ENCODE measurements around the gene PAGR1.
A peak's percentile ranks its signal among the peaks of the same experiment; 100 is the strongest.
"Not testable (repeated sequence)": the region's sequence is repeated elsewhere in the genome, so short reads cannot be mapped to it uniquely, and the experiment has no call there.

Gene PAGR1

GRCh38 chr16:29784901-29785500 lies 31.0 kb upstream of the PAGR1 start:
- Mint-ChIP-seq H3K36me3 (ENCODE audit: low read depth) (no peaks in the 10 kb centered on the region), H3K4me3 (peak overlapping the region; percentile 42)

GRCh38 chr16:29787155-29787554 lies 28.8 kb upstream of the PAGR1 start:
- H3K36me3 Mint-ChIP-seq (ENCODE audit: low read depth); intact Hi-C loops (cut with micrococcal nuclease); H3K9me3 Mint-ChIP-seq; H3K4me3 Mint-ChIP-seq; H3K27ac Mint-ChIP-seq; H3K27me3 Mint-ChIP-seq: not testable (repeated sequence)
- H3K4me1 Mint-ChIP-seq (ENCODE audit: low read depth) = peaks cover 30% of the 10 kb centered on the region

More at GRCh38 chr16:29784901-29785500, 31.0 kb upstream of the PAGR1 start:
- H3K27me3 Mint-ChIP-seq = peaks cover 4% of the 10 kb centered on the region
- H3K27ac Mint-ChIP-seq = peak overlapping the region; percentile 42
- no peaks in the 10 kb centered on the region for H3K9me3 Mint-ChIP-seq
- peaks cover 31% of the 10 kb centered on the region for H3K4me1 Mint-ChIP-seq (ENCODE audit: low read depth)
- intact Hi-C loops (cut with micrococcal nuclease) = loop anchor here (5.0 kb wide), 1 partner anchor 38 kb away; the partner anchor contains the start of gene C16orf54

GRCh38 chr16:29789775-29790182 lies 26.2 kb upstream of the PAGR1 start:
- peak overlapping the region; percentile 81 for H3K4me3 Mint-ChIP-seq
- peaks cover 50% of the 10 kb centered on the region for H3K4me1 Mint-ChIP-seq (ENCODE audit: low read depth)
- peaks cover 10% of the 10 kb centered on the region for H3K36me3 Mint-ChIP-seq (ENCODE audit: low read depth)
- peak overlapping the region; percentile 77 for H3K27ac Mint-ChIP-seq
- intact Hi-C loops (cut with micrococcal nuclease) = loop anchor here (1.0 to 5.0 kb wide), 3 partner anchors 16 to 62 kb away; partner anchors contain the start of gene PAGR1
- H3K27me3 Mint-ChIP-seq = peaks cover 4% of the 10 kb centered on the region
- no peaks in the 10 kb centered on the region for H3K9me3 Mint-ChIP-seq

- intact Hi-C loops (cut with micrococcal nuclease) = loop anchor here (1.0 to 5.0 kb wide), 3 partner anchors 15 to 63 kb away; partner anchors contain the start of gene PAGR1
- H3K27ac Mint-ChIP-seq = peak within 1 kb of the TSS; percentile 77
- H3K36me3 Mint-ChIP-seq (ENCODE audit: low read depth) = peaks cover 10% of the 10 kb centered on the region
- H3K27me3 Mint-ChIP-seq = peaks cover 2% of the 10 kb centered on the region
- H3K9me3 Mint-ChIP-seq = no peaks in the 10 kb centered on the region
- peaks cover 49% of the 10 kb centered on the region for H3K4me1 Mint-ChIP-seq (ENCODE audit: low read depth)
- peak within 1 kb of the TSS; percentile 81 for H3K4me3 Mint-ChIP-seq
These were observed 25.6 kb upstream of the PAGR1 start, which contains the start of gene KIF22 for GRCh38 chr16:29790183-29790948. Gene KIF22 (plus strand): TSS chr16:29790751. CDS start chr16:29790760, 9 bp downstream.

GRCh38 chr16:29790949-29791844 lies 24.8 kb upstream of the PAGR1 start:
- intact Hi-C loops (cut with micrococcal nuclease) = loop anchor here (1.0 to 5.0 kb wide), 3 partner anchors 14 to 64 kb away; partner anchors contain the start of gene PAGR1
- peak overlapping the region; percentile 77 for H3K27ac Mint-ChIP-seq
- peaks cover 10% of the 10 kb centered on the region for H3K36me3 Mint-ChIP-seq (ENCODE audit: low read depth)
- H3K4me3 Mint-ChIP-seq = peak overlapping the region; percentile 81
- H3K9me3 Mint-ChIP-seq = no peaks in the 10 kb centered on the region
- H3K27me3 Mint-ChIP-seq = no peaks in the 10 kb centered on the region
- peaks cover 45% of the 10 kb centered on the region for H3K4me1 Mint-ChIP-seq (ENCODE audit: low read depth)

GRCh38 chr16:29791845-29792807 lies 23.8 kb upstream of the PAGR1 start:
- intact Hi-C loops (cut with micrococcal nuclease) = loop anchor here (2.0 to 5.0 kb wide), 2 partner anchors 25 to 65 kb away; partner anchors contain the start of gene PAGR1
- Mint-ChIP-seq H3K4me1 (ENCODE audit: low read depth) (peaks cover 45% of the 10 kb centered on the region), H3K27ac (no peak overlapping the region), H3K9me3 (no peaks in the 10 kb centered on the region), H3K27me3 (no peaks in the 10 kb centered on the region), H3K36me3 (ENCODE audit: low read depth) (peaks cover 17% of the 10 kb centered on the region), H3K4me3 (no peak overlapping the region)

- not testable (repeated sequence) for H3K4me3 Mint-ChIP-seq, H3K27me3 Mint-ChIP-seq, H3K9me3 Mint-ChIP-seq, H3K27ac Mint-ChIP-seq
- intact Hi-C loops (cut with micrococcal nuclease) = loop anchor here (5.0 kb wide), 1 partner anchor 66 kb away; no protein-coding TSS in a partner anchor
- Mint-ChIP-seq H3K36me3 (ENCODE audit: low read depth) (peaks cover 27% of the 10 kb centered on the region), H3K4me1 (ENCODE audit: low read depth) (peaks cover 45% of the 10 kb centered on the region)
These were observed 22.8 kb upstream of the PAGR1 start for GRCh38 chr16:29793153-29793552.

- intact Hi-C loops (cut with micrococcal nuclease) = loop anchor here (5.0 kb wide), 1 partner anchor 67 kb away; no protein-coding TSS in a partner anchor
- H3K9me3 Mint-ChIP-seq = no peaks in the 10 kb centered on the region
- H3K36me3 Mint-ChIP-seq (ENCODE audit: low read depth) = peaks cover 38% of the 10 kb centered on the region
- no peaks in the 10 kb centered on the region for H3K27me3 Mint-ChIP-seq
- H3K4me1 Mint-ChIP-seq (ENCODE audit: low read depth) = peaks cover 40% of the 10 kb centered on the region
- H3K27ac Mint-ChIP-seq = peak overlapping the region; percentile 40
- H3K4me3 Mint-ChIP-seq = no peak overlapping the region
These were observed 21.7 kb upstream of the PAGR1 start for GRCh38 chr16:29794231-29794710.

GRCh38 chr16:29802416-29802935 lies 13.5 kb upstream of the PAGR1 start:
- no peak overlapping the region for H3K27ac Mint-ChIP-seq
- peaks cover 32% of the 10 kb centered on the region for H3K4me1 Mint-ChIP-seq (ENCODE audit: low read depth)
- intact Hi-C loops (cut with micrococcal nuclease) = no loop called here
- H3K9me3 Mint-ChIP-seq = no peaks in the 10 kb centered on the region
- H3K27me3 Mint-ChIP-seq = no peaks in the 10 kb centered on the region
- H3K4me3 Mint-ChIP-seq = no peak overlapping the region
- peaks cover 75% of the 10 kb centered on the region for H3K36me3 Mint-ChIP-seq (ENCODE audit: low read depth)

GRCh38 chr16:29804020-29804419 lies 11.9 kb upstream of the PAGR1 start:
- peak overlapping the region; percentile 99 for H3K4me3 Mint-ChIP-seq
- intact Hi-C loops (cut with micrococcal nuclease) = no loop called here
- H3K4me1 Mint-ChIP-seq (ENCODE audit: low read depth) = peaks cover 43% of the 10 kb centered on the region
- H3K27me3 Mint-ChIP-seq = no peaks in the 10 kb centered on the region
- H3K27ac Mint-ChIP-seq = peak overlapping the region; percentile 98
- H3K9me3 Mint-ChIP-seq = no peaks in the 10 kb centered on the region
- peaks cover 75% of the 10 kb centered on the region for H3K36me3 Mint-ChIP-seq (ENCODE audit: low read depth)

GRCh38 chr16:29804455-29805231 lies 11.3 kb upstream of the PAGR1 start:
- no peaks in the 10 kb centered on the region for H3K9me3 Mint-ChIP-seq
- peaks cover 47% of the 10 kb centered on the region for H3K4me1 Mint-ChIP-seq (ENCODE audit: low read depth)
- H3K27ac Mint-ChIP-seq = peak overlapping the region; percentile 98
- intact Hi-C loops (cut with micrococcal nuclease) = loop anchor here (1.0 to 5.0 kb wide), 3 partner anchors 12 to 193 kb away; partner anchors contain the start of genes HIRIP3, INO80E, KIF22 and PAGR1
- no peaks in the 10 kb centered on the region for H3K27me3 Mint-ChIP-seq
- peak overlapping the region; percentile 99 for H3K4me3 Mint-ChIP-seq
- peaks cover 75% of the 10 kb centered on the region for H3K36me3 Mint-ChIP-seq (ENCODE audit: low read depth)
